Natural killer cell (primary cell): ENCODE measurements around the gene DOLPP1. TPM values are rescaled to one million over a fixed set of nuclear protein-coding genes. Genes with fewer than 3 reads are reported as not detected.

Experiments used
- ATAC-seq, 3 donors: fragments of 150-1000 bp in 2 of 3; fragments of 200-7000 bp in 1 of 3; cut with Tn5 transposase; 1 replicate in 1 of 3; 2 replicates in 2 of 3; pipeline ENCODE4 v1.10.0; 2021; ENCODE audit warnings: mild to moderate bottlenecking in 2 of 3, moderate library complexity in 2 of 3
- DNase-seq, 2 donors: peaks; one replicate each; pipeline versions ENCODE4 v3.0.0 to v3.0.0-alpha.2; 2013 to 2021; ENCODE audit warnings: mixed read lengths in 1 of 2
- H3K27ac ChIP-seq: one replicate; pipeline ENCODE4 v1.5.1; 2013; ENCODE audit warnings: mild to moderate bottlenecking, low read length
- H3K27me3 ChIP-seq: one replicate; pipeline ENCODE4 v1.6.1; 2013; ENCODE audit warnings: low read length; ENCODE audit not compliant: control insufficient read depth, insufficient read depth
- H3K36me3 ChIP-seq: one replicate; pipeline ENCODE4 v1.6.1; 2013; ENCODE audit warnings: low read length; ENCODE audit not compliant: control insufficient read depth, insufficient read depth
- H3K4me1 ChIP-seq: one replicate; pipeline ENCODE4 v1.6.1; 2013; ENCODE audit warnings: low read length; ENCODE audit not compliant: control insufficient read depth, insufficient read depth
- H3K4me3 ChIP-seq: one replicate; pipeline ENCODE4 v1.5.1; 2013; ENCODE audit warnings: low read length
- H3K9me3 ChIP-seq: one replicate; pipeline ENCODE4 v1.6.1; 2013; ENCODE audit warnings: low read length; ENCODE audit not compliant: control insufficient read depth, insufficient read depth
- H3K27ac Mint-ChIP-seq, 2 donors: one replicate each; pipeline ENCODE4 v1.8.0; 2022; ENCODE audit warnings: mild to moderate bottlenecking in 2 of 2, mixed read lengths in 2 of 2, moderate library complexity in 1 of 2
- H3K27me3 Mint-ChIP-seq, 2 donors: one replicate each; pipeline ENCODE4 v1.8.0; 2022; ENCODE audit warnings: low read depth in 2 of 2, mixed read lengths in 2 of 2
- H3K36me3 Mint-ChIP-seq: one replicate; pipeline ENCODE4 v1.8.0; 2022; ENCODE audit warnings: mixed read lengths
- H3K4me1 Mint-ChIP-seq, 2 donors: one replicate each; pipeline ENCODE4 v1.8.0; 2022; ENCODE audit warnings: mixed read lengths in 2 of 2
- H3K4me3 Mint-ChIP-seq: one replicate; pipeline ENCODE4 v1.8.0; 2022; ENCODE audit warnings: mild to moderate bottlenecking, moderate library complexity, mixed read lengths
- H3K9me3 Mint-ChIP-seq, 2 donors: one replicate each; pipeline ENCODE4 v1.8.0; 2022; ENCODE audit warnings: mixed read lengths in 2 of 2
- CTCF ChIP-seq: fragments of 200-600 bp; IDR thresholded peaks from one replicate; pipeline ENCODE4 v1.8.0; 2022; ENCODE audit warnings: antibody characterized with exemption
- WGBS: methylation state at CpG from one replicate; pipeline ENCODE4 v1.1.7; 2013; ENCODE audit warnings: missing lambda C conversion rate; ENCODE audit not compliant: insufficient coverage; 5-methylcytosine and 5-hydroxymethylcytosine counted together
- intact Hi-C: fragments of 100-400 bp; cut with micrococcal nuclease; formaldehyde crosslinking; loops from one replicate; pipeline ENCODE4 v1.14.2; 2022
- total RNA-seq, 4 donors: library from RNA; stranded (reverse); fragments of 120-200 nt in 1 of 4; gene quantifications; one replicate each; pipeline versions ENCODE4 v1.2.3 to v1.2.4, GENCODE V29; 2013 to 2022

DOLPP1 gene
- total RNA-seq = 10 to 100 TPM in 1 of 3 donors, 1 to 10 TPM in 2; 7.5 to 11.6 (median 7.8) TPM
- total RNA-seq (2013) = 8.4 TPM

- H3K27ac ChIP-seq = peak within 1 kb of the TSS; percentile 66
- DNase-seq (peak; percentile 99), ATAC-seq (peak; percentile 93 to 99 (median 94))
- no peaks in the 10 kb centered on the region for H3K9me3 ChIP-seq
- H3K27me3 ChIP-seq = no peaks in the 10 kb centered on the region
- Mint-ChIP-seq H3K27ac (peak within 1 kb of the TSS; percentile 82 to 93), H3K36me3 (no peaks in the 10 kb centered on the region), H3K4me3 (peak within 1 kb of the TSS; percentile 93), H3K9me3 (no peaks in the 10 kb centered on the region), H3K4me1 (peaks cover 9 to 22% of the 10 kb centered on the region in 2 donors), H3K27me3 (no peaks in the 10 kb centered on the region)
- peaks cover 10% of the 10 kb centered on the region for H3K36me3 ChIP-seq
- H3K4me3 ChIP-seq = peak within 1 kb of the TSS; percentile 80
- WGBS = under 1% methylated on average over 70 of the region's 70 CpGs
- TF ChIP-seq CTCF = no peak
- peaks cover 21% of the 10 kb centered on the region for H3K4me1 ChIP-seq
- intact Hi-C loops = loop anchor here (1.0 to 2.0 kb wide), 2 partner anchors 11 to 30 kb away; partner anchors contain the start of genes CRAT and PTPA
These were observed at the start of gene DOLPP1 for GRCh38 chr9:129080601-129081387. Gene DOLPP1, plus strand, starts transcription at chr9:129081111. Its CDS starts 21 bp downstream, at chr9:129081132.

GRCh38 chr9:129031514-129031913 lies 49.4 kb upstream of the DOLPP1 start:
- TF ChIP-seq CTCF = no peak
- intact Hi-C loops = no loop called here
- 89% methylated on average over 4 of the region's 4 CpGs for WGBS

GRCh38 chr9:129032541-129033159 lies 48.3 kb upstream of the DOLPP1 start:
- H3K27ac Mint-ChIP-seq = no peak overlapping the region
- 90% methylated on average over 9 of the region's 12 CpGs for WGBS
- no peak for ATAC-seq
- H3K36me3 ChIP-seq = no peaks in the 10 kb centered on the region
- no peak overlapping the region for H3K4me3 Mint-ChIP-seq
- H3K4me3 ChIP-seq = no peak overlapping the region
- H3K27me3 ChIP-seq = no peaks in the 10 kb centered on the region
- DNase-seq = no peak
- no peaks in the 10 kb centered on the region for H3K9me3 ChIP-seq
- H3K36me3 Mint-ChIP-seq = no peaks in the 10 kb centered on the region
- TF ChIP-seq CTCF = no peak
- H3K9me3 Mint-ChIP-seq = no peaks in the 10 kb centered on the region
- H3K27me3 Mint-ChIP-seq = no peaks in the 10 kb centered on the region
- no peak overlapping the region for H3K27ac ChIP-seq
- peaks cover 18 to 27% of the 10 kb centered on the region in 2 donors for H3K4me1 Mint-ChIP-seq
- intact Hi-C loops = no loop called here
- H3K4me1 ChIP-seq = peaks cover 17% of the 10 kb centered on the region

More at GRCh38 chr9:129031514-129031913, 49.4 kb upstream of the DOLPP1 start:
- no peaks in the 10 kb centered on the region for H3K36me3 ChIP-seq
- H3K27ac ChIP-seq = no peak overlapping the region
- no peaks in the 10 kb centered on the region for H3K9me3 Mint-ChIP-seq
- no peak overlapping the region for H3K4me3 ChIP-seq
- H3K4me1 Mint-ChIP-seq = peaks cover 12 to 22% of the 10 kb centered on the region in 2 donors
- H3K4me3 Mint-ChIP-seq = no peak overlapping the region
- H3K27me3 Mint-ChIP-seq = no peaks in the 10 kb centered on the region
- DNase-seq (no peak), ATAC-seq (no peak)
- no peaks in the 10 kb centered on the region for H3K9me3 ChIP-seq
- H3K36me3 Mint-ChIP-seq = no peaks in the 10 kb centered on the region
- no peak overlapping the region for H3K27ac Mint-ChIP-seq
- H3K27me3 ChIP-seq = no peaks in the 10 kb centered on the region
- H3K4me1 ChIP-seq = peaks cover 18% of the 10 kb centered on the region
